WTC11 (cell line): ENCODE measurements around the gene CAMTA1. TPM values are rescaled to one million over a fixed set of nuclear protein-coding genes. Genes with fewer than 3 reads are reported as not detected.

Experiments used
- ATAC-seq: fragments of 200-7000 bp; cut with Tn5 transposase; 2 replicates; pipeline ENCODE4 v1.10.0; 2021; ENCODE audit warnings: mild to moderate bottlenecking, moderate library complexity
- CTCF ChIA-PET: fragments of 300-600 bp; sonication (Branson Sonifier 250); formaldehyde crosslinking; loops from one replicate; lab custom pipeline; 2021; ENCODE audit warnings: antibody characterized with exemption; lab: Charles Lee
- POLR2A ChIA-PET: fragments of 350-600 bp; sonication (Branson Sonifier 250); formaldehyde crosslinking; loops from one replicate; lab custom pipeline; 2021; ENCODE audit warnings: antibody characterized with exemption; lab: Charles Lee
- DNase-seq: peaks from one replicate; pipeline ENCODE4 v3.0.0; 2021; ENCODE audit warnings: low spot score
- H3K27ac Mint-ChIP-seq: 2 replicates; pipeline ENCODE4 v1.8.0; 2021; ENCODE audit warnings: mixed read lengths
- H3K27me3 Mint-ChIP-seq: 2 replicates; pipeline ENCODE4 v1.8.0; 2021; ENCODE audit warnings: low read depth, mild to moderate bottlenecking, moderate library complexity, mixed read lengths
- H3K36me3 Mint-ChIP-seq: 2 replicates; pipeline ENCODE4 v1.8.0; 2021; ENCODE audit warnings: mixed read lengths
- H3K4me1 Mint-ChIP-seq: 2 replicates; pipeline ENCODE4 v1.8.0; 2022; ENCODE audit warnings: mixed read lengths
- H3K4me3 Mint-ChIP-seq: 2 replicates; pipeline ENCODE4 v1.8.0; 2021; ENCODE audit warnings: mild to moderate bottlenecking, moderate library complexity, mixed read lengths
- H3K9me3 Mint-ChIP-seq: 2 replicates; pipeline ENCODE4 v1.8.0; 2021; ENCODE audit warnings: mixed read lengths
- CBFB ChIP-seq: sonication (generic); formaldehyde crosslinking; IDR thresholded peaks from 2 replicates; pipeline ENCODE4 v1.8.1; 2022; ENCODE audit warnings: mild to moderate bottlenecking, low read depth, missing genetic modification reagents
- CREB1 ChIP-seq: sonication (generic); formaldehyde crosslinking; IDR thresholded peaks from 2 replicates; pipeline ENCODE4 v1.8.0; 2023; ENCODE audit warnings: mild to moderate bottlenecking, missing genetic modification reagents
- E2F4 ChIP-seq: sonication (generic); formaldehyde crosslinking; IDR thresholded peaks from 2 replicates; pipeline ENCODE4 v1.8.1; 2022; ENCODE audit warnings: low read depth, mild to moderate bottlenecking, moderate library complexity, missing genetic modification reagents, borderline replicate concordance
- FOXP1 ChIP-seq: sonication (generic); formaldehyde crosslinking; IDR thresholded peaks from 2 replicates; pipeline ENCODE4 v1.8.0; 2022; ENCODE audit warnings: missing genetic modification reagents, mild to moderate bottlenecking, moderate library complexity, borderline replicate concordance
- FOXP4 ChIP-seq: sonication (generic); formaldehyde crosslinking; IDR thresholded peaks from 2 replicates; pipeline ENCODE4 v1.8.0; 2022; ENCODE audit warnings: mild to moderate bottlenecking, missing genetic modification reagents
- JUN ChIP-seq: sonication (generic); formaldehyde crosslinking; IDR thresholded peaks from 2 replicates; pipeline ENCODE4 v1.8.0; 2023; ENCODE audit warnings: mild to moderate bottlenecking, missing genetic modification reagents
- KAT7 ChIP-seq: sonication (generic); formaldehyde crosslinking; IDR thresholded peaks from 2 replicates; pipeline ENCODE4 v1.8.1; 2023; ENCODE audit warnings: missing genetic modification reagents, mild to moderate bottlenecking, borderline replicate concordance
- NR1H2 ChIP-seq: sonication (generic); formaldehyde crosslinking; IDR thresholded peaks from 2 replicates; pipeline ENCODE4 v1.9.0; 2021; ENCODE audit warnings: mild to moderate bottlenecking, moderate library complexity, missing genetic modification reagents
- NR2C2 ChIP-seq: sonication (generic); formaldehyde crosslinking; IDR thresholded peaks from 2 replicates; pipeline ENCODE4 v1.8.0; 2022; ENCODE audit warnings: mild to moderate bottlenecking, missing genetic modification reagents
- SMAD4 ChIP-seq: sonication (generic); formaldehyde crosslinking; IDR thresholded peaks from 2 replicates; pipeline ENCODE4 v1.8.0; 2022; ENCODE audit warnings: mild to moderate bottlenecking, missing genetic modification reagents
- ZNF138 ChIP-seq: sonication (generic); formaldehyde crosslinking; conservative IDR thresholded peaks from 2 replicates; pipeline ENCODE4 v1.8.1; 2022; ENCODE audit warnings: mild to moderate bottlenecking, moderate library complexity, missing genetic modification reagents
- total RNA-seq: library from RNA; stranded (reverse); gene quantifications from 3 replicates; pipeline ENCODE4 v1.2.3, GENCODE V29; 2021
- TF ChIP-seq, protein P1 (sequence below): sonication (generic); formaldehyde crosslinking; IDR thresholded peaks from 2 replicates; pipeline ENCODE4 v1.8.0; 2022; ENCODE audit warnings: mild to moderate bottlenecking, missing genetic modification reagents
- TF ChIP-seq, protein P2 (sequence below): sonication (generic); formaldehyde crosslinking; IDR thresholded peaks from 2 replicates; pipeline ENCODE4 v1.8.0; 2022; ENCODE audit warnings: mild to moderate bottlenecking, missing genetic modification reagents
- TF ChIP-seq, protein P3 (sequence below): sonication (generic); formaldehyde crosslinking; conservative IDR thresholded peaks from 2 replicates; pipeline ENCODE4 v1.8.1; 2023; ENCODE audit warnings: mild to moderate bottlenecking, low read depth, missing genetic modification reagents, moderate library complexity
- TF ChIP-seq, protein P4 (sequence below): sonication (generic); formaldehyde crosslinking; IDR thresholded peaks from 2 replicates; pipeline ENCODE4 v1.8.0; 2022; ENCODE audit warnings: missing genetic modification reagents

Gene CAMTA1
- total RNA-seq, 1 experiment from 2014 or later, result 86.4 TPM

- Mint-ChIP-seq H3K4me1 (peaks cover 36% of the 10 kb centered on the region), H3K9me3 (no peaks in the 10 kb centered on the region), H3K27me3 (no peaks in the 10 kb centered on the region), H3K36me3 (no peaks in the 10 kb centered on the region), H3K27ac (no peak overlapping the region), H3K4me3 (no peak overlapping the region)
- TF ChIP-seq NR2C2 (CRISPR knock-in tag) (no peak), NR1H2 (CRISPR knock-in tag) (no peak), ZNF138 (no peak), KAT7 (CRISPR knock-in tag) (no peak), FOXP1 (CRISPR knock-in tag) (no peak), E2F4 (CRISPR knock-in tag) (no peak), JUN (CRISPR knock-in tag) (no peak), CREB1 (no peak), CBFB (CRISPR knock-in tag) (no peak), FOXP4 (CRISPR knock-in tag) (no peak), SMAD4 (CRISPR knock-in tag) (no peak)
- TF ChIP-seq, protein P1, sequence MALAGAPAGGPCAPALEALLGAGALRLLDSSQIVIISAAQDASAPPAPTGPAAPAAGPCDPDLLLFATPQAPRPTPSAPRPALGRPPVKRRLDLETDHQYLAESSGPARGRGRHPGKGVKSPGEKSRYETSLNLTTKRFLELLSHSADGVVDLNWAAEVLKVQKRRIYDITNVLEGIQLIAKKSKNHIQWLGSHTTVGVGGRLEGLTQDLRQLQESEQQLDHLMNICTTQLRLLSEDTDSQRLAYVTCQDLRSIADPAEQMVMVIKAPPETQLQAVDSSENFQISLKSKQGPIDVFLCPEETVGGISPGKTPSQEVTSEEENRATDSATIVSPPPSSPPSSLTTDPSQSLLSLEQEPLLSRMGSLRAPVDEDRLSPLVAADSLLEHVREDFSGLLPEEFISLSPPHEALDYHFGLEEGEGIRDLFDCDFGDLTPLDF (CRISPR knock-in tag), result no peak
- TF ChIP-seq, protein P2, sequence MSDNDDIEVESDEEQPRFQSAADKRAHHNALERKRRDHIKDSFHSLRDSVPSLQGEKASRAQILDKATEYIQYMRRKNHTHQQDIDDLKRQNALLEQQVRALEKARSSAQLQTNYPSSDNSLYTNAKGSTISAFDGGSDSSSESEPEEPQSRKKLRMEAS (CRISPR knock-in tag), result no peak
- TF ChIP-seq, protein P3, sequence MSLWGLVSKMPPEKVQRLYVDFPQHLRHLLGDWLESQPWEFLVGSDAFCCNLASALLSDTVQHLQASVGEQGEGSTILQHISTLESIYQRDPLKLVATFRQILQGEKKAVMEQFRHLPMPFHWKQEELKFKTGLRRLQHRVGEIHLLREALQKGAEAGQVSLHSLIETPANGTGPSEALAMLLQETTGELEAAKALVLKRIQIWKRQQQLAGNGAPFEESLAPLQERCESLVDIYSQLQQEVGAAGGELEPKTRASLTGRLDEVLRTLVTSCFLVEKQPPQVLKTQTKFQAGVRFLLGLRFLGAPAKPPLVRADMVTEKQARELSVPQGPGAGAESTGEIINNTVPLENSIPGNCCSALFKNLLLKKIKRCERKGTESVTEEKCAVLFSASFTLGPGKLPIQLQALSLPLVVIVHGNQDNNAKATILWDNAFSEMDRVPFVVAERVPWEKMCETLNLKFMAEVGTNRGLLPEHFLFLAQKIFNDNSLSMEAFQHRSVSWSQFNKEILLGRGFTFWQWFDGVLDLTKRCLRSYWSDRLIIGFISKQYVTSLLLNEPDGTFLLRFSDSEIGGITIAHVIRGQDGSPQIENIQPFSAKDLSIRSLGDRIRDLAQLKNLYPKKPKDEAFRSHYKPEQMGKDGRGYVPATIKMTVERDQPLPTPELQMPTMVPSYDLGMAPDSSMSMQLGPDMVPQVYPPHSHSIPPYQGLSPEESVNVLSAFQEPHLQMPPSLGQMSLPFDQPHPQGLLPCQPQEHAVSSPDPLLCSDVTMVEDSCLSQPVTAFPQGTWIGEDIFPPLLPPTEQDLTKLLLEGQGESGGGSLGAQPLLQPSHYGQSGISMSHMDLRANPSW (CRISPR knock-in tag), result no peak
- TF ChIP-seq, protein P4, sequence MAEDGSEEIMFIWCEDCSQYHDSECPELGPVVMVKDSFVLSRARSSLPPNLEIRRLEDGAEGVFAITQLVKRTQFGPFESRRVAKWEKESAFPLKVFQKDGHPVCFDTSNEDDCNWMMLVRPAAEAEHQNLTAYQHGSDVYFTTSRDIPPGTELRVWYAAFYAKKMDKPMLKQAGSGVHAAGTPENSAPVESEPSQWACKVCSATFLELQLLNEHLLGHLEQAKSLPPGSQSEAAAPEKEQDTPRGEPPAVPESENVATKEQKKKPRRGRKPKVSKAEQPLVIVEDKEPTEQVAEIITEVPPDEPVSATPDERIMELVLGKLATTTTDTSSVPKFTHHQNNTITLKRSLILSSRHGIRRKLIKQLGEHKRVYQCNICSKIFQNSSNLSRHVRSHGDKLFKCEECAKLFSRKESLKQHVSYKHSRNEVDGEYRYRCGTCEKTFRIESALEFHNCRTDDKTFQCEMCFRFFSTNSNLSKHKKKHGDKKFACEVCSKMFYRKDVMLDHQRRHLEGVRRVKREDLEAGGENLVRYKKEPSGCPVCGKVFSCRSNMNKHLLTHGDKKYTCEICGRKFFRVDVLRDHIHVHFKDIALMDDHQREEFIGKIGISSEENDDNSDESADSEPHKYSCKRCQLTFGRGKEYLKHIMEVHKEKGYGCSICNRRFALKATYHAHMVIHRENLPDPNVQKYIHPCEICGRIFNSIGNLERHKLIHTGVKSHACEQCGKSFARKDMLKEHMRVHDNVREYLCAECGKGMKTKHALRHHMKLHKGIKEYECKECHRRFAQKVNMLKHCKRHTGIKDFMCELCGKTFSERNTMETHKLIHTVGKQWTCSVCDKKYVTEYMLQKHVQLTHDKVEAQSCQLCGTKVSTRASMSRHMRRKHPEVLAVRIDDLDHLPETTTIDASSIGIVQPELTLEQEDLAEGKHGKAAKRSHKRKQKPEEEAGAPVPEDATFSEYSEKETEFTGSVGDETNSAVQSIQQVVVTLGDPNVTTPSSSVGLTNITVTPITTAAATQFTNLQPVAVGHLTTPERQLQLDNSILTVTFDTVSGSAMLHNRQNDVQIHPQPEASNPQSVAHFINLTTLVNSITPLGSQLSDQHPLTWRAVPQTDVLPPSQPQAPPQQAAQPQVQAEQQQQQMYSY (CRISPR knock-in tag), result no peak
- POLR2A ChIA-PET, result no interaction called here
- ATAC-seq (peak; percentile 17; the same call in 1 of the 2 replicates), DNase-seq (peak; percentile 38)
- CTCF ChIA-PET, result interaction anchor here (0.6 to 1.8 kb wide), 25 partner anchors 9 to 384 kb away, joined by 3 to 13 read pairs (median 4); no protein-coding TSS in a partner anchor
These were observed 669.0 kb downstream of the CAMTA1 start for GRCh38 chr1:7454052-7454815.
